MM.1S (cell line): Measurements from ENCODE around the gene POLR1H.

Experiments used
- DNase-seq: peaks from one replicate; pipeline ENCODE4 v3.0.0-alpha.2; 2015
- H2AFZ ChIP-seq: fragments of 300-600 bp; sonication (generic); 2 replicates; pipeline ENCODE4 v1.6.0; 2016; ENCODE audit warnings: antibody characterized with exemption, low read length
- H3F3A ChIP-seq: fragments of 300-600 bp; sonication (generic); 2 replicates; pipeline ENCODE4 v1.6.1; 2016; ENCODE audit warnings: mild to moderate bottlenecking, antibody characterized with exemption, low read length, moderate library complexity, mixed read lengths; ENCODE audit not compliant: insufficient read depth
- H3K27ac ChIP-seq: fragments of 300-600 bp; sonication (generic); 2 replicates; pipeline ENCODE4 v1.5.1; 2016; ENCODE audit warnings: mild to moderate bottlenecking, low read length
- H3K27me3 ChIP-seq: fragments of 300-600 bp; sonication (generic); replicated peaks from 2 replicates; pipeline ENCODE4 v1.6.0; 2016; ENCODE audit warnings: low read length; ENCODE audit not compliant: insufficient read depth
- H3K36me3 ChIP-seq: fragments of 300-600 bp; sonication (generic); replicated peaks from 2 replicates; pipeline ENCODE4 v1.6.1; 2016; ENCODE audit warnings: mild to moderate bottlenecking, low read length, mixed read lengths; ENCODE audit not compliant: insufficient read depth
- H3K4me1 ChIP-seq: fragments of 300-600 bp; sonication (generic); 2 replicates; pipeline ENCODE4 v1.6.1; 2016; ENCODE audit warnings: low read length, mixed read lengths
- H3K4me2 ChIP-seq: fragments of 300-600 bp; sonication (generic); 2 replicates; pipeline ENCODE4 v1.6.0; 2016; ENCODE audit warnings: low read depth, low read length
- H3K4me3 ChIP-seq: fragments of 300-600 bp; sonication (generic); 2 replicates; pipeline ENCODE4 v1.5.1; 2016; ENCODE audit warnings: low read length, mixed read lengths
- H3K79me2 ChIP-seq: fragments of 300-600 bp; sonication (generic); 2 replicates; pipeline ENCODE4 v1.6.1; 2016; ENCODE audit warnings: mixed run types, low read length, mixed read lengths
- H3K9ac ChIP-seq: fragments of 300-600 bp; sonication (generic); 2 replicates; pipeline ENCODE4 v1.6.1; 2016; ENCODE audit warnings: low read length, mixed read lengths
- H3K9me2 ChIP-seq: fragments of 300-600 bp; sonication (generic); replicated peaks from 2 replicates; pipeline ENCODE4 v1.6.1; 2016; ENCODE audit warnings: mild to moderate bottlenecking, low read length, mixed read lengths; ENCODE audit not compliant: insufficient read depth
- H3K9me3 ChIP-seq: fragments of 300-600 bp; sonication (generic); replicated peaks from 2 replicates; pipeline ENCODE4 v1.6.1; 2016; ENCODE audit warnings: mild to moderate bottlenecking, low read length, mixed read lengths; ENCODE audit not compliant: insufficient read depth
- H4K20me1 ChIP-seq: fragments of 300-600 bp; sonication (generic); 2 replicates; pipeline ENCODE4 v1.6.1; 2016; ENCODE audit warnings: mild to moderate bottlenecking, low read length, moderate library complexity, mixed read lengths; ENCODE audit not compliant: insufficient read depth
- EZH2 ChIP-seq: fragments of 300-600 bp; sonication (generic); optimal IDR thresholded peaks from 2 replicates; pipeline ENCODE3; 2017; ENCODE audit warnings: low read depth, mild to moderate bottlenecking, antibody characterized with exemption, low read length, mixed read lengths
- EZH2phosphoT487 ChIP-seq: fragments of 300-600 bp; sonication (generic); IDR thresholded peaks from 2 replicates; pipeline ENCODE4 v1.6.1; 2018; ENCODE audit warnings: antibody characterized with exemption, low read length
- TF ChIP-seq, protein P1 (sequence below): fragments of 300-600 bp; sonication (generic); IDR thresholded peaks from 2 replicates; pipeline ENCODE4 v1.5.1; 2016; ENCODE audit warnings: antibody characterized with exemption, low read length, mixed read lengths

The POLR1H gene

DNA sequence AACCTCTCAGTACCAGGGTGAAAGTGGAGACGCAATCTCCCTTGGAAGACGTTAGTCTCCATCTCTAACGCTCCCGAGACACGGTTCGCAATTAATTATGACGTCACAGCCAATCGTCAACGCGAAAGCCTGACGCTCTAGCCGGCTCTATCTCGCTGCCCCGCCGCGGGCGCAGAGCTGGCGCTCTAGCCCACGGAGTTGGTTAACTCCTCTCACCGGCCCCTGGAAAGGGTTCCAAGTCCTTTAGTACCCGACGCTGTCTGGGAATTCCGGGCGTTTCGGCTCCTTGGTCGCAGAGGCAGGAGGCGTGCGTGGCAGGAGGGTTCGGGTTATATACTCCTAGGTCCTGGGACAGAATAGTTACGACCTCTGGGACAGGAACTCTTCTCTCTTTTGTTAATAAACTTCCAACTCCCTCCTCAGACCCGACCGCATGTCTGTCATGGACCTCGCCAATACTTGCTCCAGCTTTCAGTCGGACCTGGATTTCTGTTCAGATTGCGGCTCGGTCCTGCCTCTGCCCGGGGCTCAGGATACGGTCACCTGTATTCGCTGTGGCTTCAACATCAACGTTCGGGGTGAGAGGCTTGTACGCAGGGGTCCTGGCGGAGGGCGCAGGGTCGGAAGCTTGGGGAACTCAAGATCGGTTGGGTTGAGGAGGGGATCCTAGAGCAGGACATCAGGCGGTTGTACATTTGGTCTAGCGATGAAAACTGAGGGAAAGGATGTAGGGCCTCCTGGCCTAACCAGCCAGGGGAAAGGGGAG, at the start of gene POLR1H:
TSS of gene POLR1H (plus strand) at position 174 of the 766 bp plus-strand sequence. CDS start at position 434, 260 bp downstream.
- no peak for TF ChIP-seq EZH2
- TF ChIP-seq EZH2phosphoT487, result no peak
- TF ChIP-seq, protein P1, sequence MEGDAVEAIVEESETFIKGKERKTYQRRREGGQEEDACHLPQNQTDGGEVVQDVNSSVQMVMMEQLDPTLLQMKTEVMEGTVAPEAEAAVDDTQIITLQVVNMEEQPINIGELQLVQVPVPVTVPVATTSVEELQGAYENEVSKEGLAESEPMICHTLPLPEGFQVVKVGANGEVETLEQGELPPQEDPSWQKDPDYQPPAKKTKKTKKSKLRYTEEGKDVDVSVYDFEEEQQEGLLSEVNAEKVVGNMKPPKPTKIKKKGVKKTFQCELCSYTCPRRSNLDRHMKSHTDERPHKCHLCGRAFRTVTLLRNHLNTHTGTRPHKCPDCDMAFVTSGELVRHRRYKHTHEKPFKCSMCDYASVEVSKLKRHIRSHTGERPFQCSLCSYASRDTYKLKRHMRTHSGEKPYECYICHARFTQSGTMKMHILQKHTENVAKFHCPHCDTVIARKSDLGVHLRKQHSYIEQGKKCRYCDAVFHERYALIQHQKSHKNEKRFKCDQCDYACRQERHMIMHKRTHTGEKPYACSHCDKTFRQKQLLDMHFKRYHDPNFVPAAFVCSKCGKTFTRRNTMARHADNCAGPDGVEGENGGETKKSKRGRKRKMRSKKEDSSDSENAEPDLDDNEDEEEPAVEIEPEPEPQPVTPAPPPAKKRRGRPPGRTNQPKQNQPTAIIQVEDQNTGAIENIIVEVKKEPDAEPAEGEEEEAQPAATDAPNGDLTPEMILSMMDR, result no peak

DNA sequence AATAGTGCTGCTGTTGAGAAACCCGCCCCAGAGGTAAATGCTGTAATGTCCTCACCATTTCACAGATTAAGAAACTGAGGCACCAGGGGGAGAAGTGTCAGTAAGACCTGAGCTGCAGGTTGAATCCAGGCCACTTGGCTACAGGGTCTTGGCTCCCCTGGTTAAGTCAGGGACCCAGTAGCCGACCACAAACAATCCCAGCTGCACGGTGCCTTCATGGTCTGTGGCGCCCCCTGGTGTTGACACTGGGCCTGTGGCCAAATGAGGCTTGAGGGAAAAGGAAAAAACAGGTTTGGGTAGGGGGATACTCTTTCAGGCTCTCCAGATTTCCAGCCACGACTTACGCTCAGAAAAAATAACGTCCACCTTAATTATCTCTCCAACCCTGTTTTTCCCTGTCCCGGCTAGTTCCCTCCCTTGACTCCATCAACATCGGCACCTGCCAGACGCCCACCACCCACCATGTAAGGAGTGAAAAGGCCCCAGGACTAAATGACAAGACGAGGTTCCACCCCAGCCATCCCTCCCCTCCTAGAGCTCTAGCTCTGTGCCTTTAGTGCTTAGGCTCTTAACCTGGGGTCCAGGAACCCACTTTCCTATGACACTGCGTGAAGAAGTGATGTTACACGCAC, 47.7 kb upstream of the POLR1H start:
- H3K27ac ChIP-seq, result no peak overlapping the region
- no peak overlapping the region for H2AFZ ChIP-seq
- no peaks in the 10 kb centered on the region for H3K27me3 ChIP-seq
- no peaks in the 10 kb centered on the region for H3K79me2 ChIP-seq
- no peaks in the 10 kb centered on the region for H3K36me3 ChIP-seq
- TF ChIP-seq EZH2, result no peak
- TF ChIP-seq, protein P1, result peak; percentile 89
- H3K9ac ChIP-seq, result no peak overlapping the region
- no peaks in the 10 kb centered on the region for H3K9me2 ChIP-seq
- no peak for DNase-seq
- H3K9me3 ChIP-seq, result no peaks in the 10 kb centered on the region
- no peak overlapping the region for H3K4me3 ChIP-seq
- H4K20me1 ChIP-seq, result no peaks in the 10 kb centered on the region
- no peak overlapping the region for H3K4me2 ChIP-seq
- no peaks in the 10 kb centered on the region for H3F3A ChIP-seq
- H3K4me1 ChIP-seq, result no peaks in the 10 kb centered on the region

More for the DNA sequence above, at the start of gene POLR1H:
- Histone ChIP-seq H3K27ac (peak within 1 kb of the TSS; percentile 35; the same call in 1 of the 2 replicates), H3F3A (peaks cover 8% of the 10 kb centered on the region), H3K4me1 (peaks cover 16% of the 10 kb centered on the region), H3K27me3 (no peaks in the 10 kb centered on the region), H3K4me2 (peak within 1 kb of the TSS; percentile 91), H4K20me1 (no peaks in the 10 kb centered on the region), H3K9ac (peak within 1 kb of the TSS; percentile 82), H2AFZ (peak within 1 kb of the TSS; percentile 99), H3K79me2 (peaks cover 25% of the 10 kb centered on the region), H3K9me2 (no peaks in the 10 kb centered on the region), H3K4me3 (peak within 1 kb of the TSS; percentile 96), H3K36me3 (no peaks in the 10 kb centered on the region), H3K9me3 (no peaks in the 10 kb centered on the region)
- peak; percentile 96 for DNase-seq

DNA sequence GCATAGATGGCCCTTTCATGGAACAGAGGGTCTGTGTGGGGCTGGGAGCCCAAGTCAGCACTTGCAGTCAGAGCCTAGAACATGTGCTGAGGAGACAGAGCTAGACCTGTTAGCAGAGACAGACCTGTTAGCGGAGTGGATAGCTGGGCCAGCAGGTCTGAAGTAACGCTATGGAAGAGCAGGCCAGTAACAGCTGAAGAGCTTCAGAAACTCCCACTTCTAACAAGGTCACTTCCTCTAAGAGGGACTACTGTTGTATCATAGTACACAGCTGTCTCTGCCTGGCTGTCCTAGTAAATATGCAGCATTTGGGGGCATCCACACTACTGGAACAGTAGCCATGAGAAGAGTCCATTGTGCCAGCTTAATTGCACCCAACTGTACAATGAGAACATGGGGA, 41.2 kb upstream of the POLR1H start:
- no peaks in the 10 kb centered on the region for H3K27me3 ChIP-seq
- H4K20me1 ChIP-seq, result no peaks in the 10 kb centered on the region
- no peak overlapping the region for H2AFZ ChIP-seq
- no peaks in the 10 kb centered on the region for H3K9me2 ChIP-seq
- H3K27ac ChIP-seq, result no peak overlapping the region
- DNase-seq, result no peak
- H3K4me1 ChIP-seq, result no peaks in the 10 kb centered on the region
- H3F3A ChIP-seq, result no peaks in the 10 kb centered on the region
- H3K4me2 ChIP-seq, result no peak overlapping the region
- no peaks in the 10 kb centered on the region for H3K79me2 ChIP-seq
- no peak for TF ChIP-seq EZH2
- TF ChIP-seq, protein P1, result no peak
- no peak for TF ChIP-seq EZH2phosphoT487
- no peaks in the 10 kb centered on the region for H3K36me3 ChIP-seq
- no peak overlapping the region for H3K9ac ChIP-seq
- H3K4me3 ChIP-seq, result no peak overlapping the region
- H3K9me3 ChIP-seq, result no peaks in the 10 kb centered on the region
